Sigmoid colon (tissue), 7 donors: Measurements from ENCODE around the gene KIAA0232. TPM values are rescaled to one million over a fixed set of nuclear protein-coding genes. Genes with fewer than 3 reads are reported as not detected.

ENCODE experiments used
- DNase-seq: peaks from one replicate; pipeline ENCODE4 v3.0.0-alpha.2; 2019
- H3K27ac ChIP-seq, 4 donors: fragments of 200-600 bp; sonication (generic); one replicate each; pipeline ENCODE4 v1.5.1; 2016 to 2019; ENCODE audit warnings: mild to moderate bottlenecking in 1 of 4
- H3K27me3 ChIP-seq, 3 donors: fragments of 200-600 bp; sonication (generic); one replicate each; pipeline ENCODE4 v1.5.1; 2019; ENCODE audit warnings: mild to moderate bottlenecking in 1 of 3
- H3K36me3 ChIP-seq, 4 donors: fragments of 200-600 bp; sonication (generic); one replicate each; pipeline ENCODE4 v1.5.1; 2016 to 2019
- H3K4me1 ChIP-seq, 4 donors: fragments of 200-600 bp; sonication (generic); one replicate each; pipeline ENCODE4 v1.5.1; 2017 to 2019
- H3K4me3 ChIP-seq, 4 donors: fragments of 200-600 bp; sonication (generic); one replicate each; pipeline ENCODE4 v1.5.1; 2017 to 2019; ENCODE audit warnings: mild to moderate bottlenecking in 2 of 4, moderate library complexity in 1 of 4
- H3K9me3 ChIP-seq, 4 donors: fragments of 200-600 bp in 3 of 4; sonication (generic) in 3 of 4; one replicate each; pipeline versions ENCODE4 v1.5.1 to v1.6.1; 2013 to 2019
- CTCF ChIP-seq, 4 experiments: fragments of 450-650 bp in 3 of 4; fragments of 200-600 bp in 1 of 4; IDR thresholded peaks; one replicate each; pipeline ENCODE4 v1.5.1; 2016 to 2019; ENCODE audit warnings: antibody characterized with exemption in 4 of 4, mild to moderate bottlenecking in 3 of 4, moderate library complexity in 2 of 4
- EP300 ChIP-seq, 4 donors: sonication (generic); formaldehyde crosslinking; IDR thresholded peaks; one replicate each; pipeline ENCODE4 v1.6.1; 2017; ENCODE audit warnings: antibody characterized with exemption in 4 of 4
- POLR2A ChIP-seq, 2 donors: fragments of 450-650 bp; IDR thresholded peaks; one replicate each; pipeline ENCODE4 v1.6.1; 2016; ENCODE audit warnings: antibody characterized with exemption in 2 of 2, mild to moderate bottlenecking in 2 of 2, moderate library complexity in 2 of 2
- POLR2AphosphoS5 ChIP-seq, 4 donors: sonication (generic); formaldehyde crosslinking; IDR thresholded peaks; one replicate each; pipeline ENCODE4 v1.6.1; 2017; ENCODE audit warnings: antibody characterized with exemption in 4 of 4
- WGBS, 2 donors: extraction: QIAGEN DNeasy Blood & Tissue Kit; methylation state at CpG; one replicate each; pipeline ENCODE4 v1.1.7; 2013; 5-methylcytosine and 5-hydroxymethylcytosine counted together
- intact Hi-C: fragments of 100-400 bp; cut with DNase I; formaldehyde crosslinking; loops from one replicate; pipeline ENCODE4 v1.15.1; 2023
- polyA plus RNA-seq, 3 donors: library from polyadenylated mRNA; stranded (reverse); fragments of 200-250 nt; gene quantifications; one replicate each; pipeline ENCODE4 v1.2.3, GENCODE V29; 2013
- total RNA-seq, 4 donors: library from RNA; depleted of rRNA; stranded (reverse); fragments of >200 nt; gene quantifications; one replicate each; pipeline ENCODE4 v1.1.0, GENCODE V29; 2016
- donor health status: healthy with polysubstance abuse.
- donor health status: Bipolar disorder and iron deficiency.
- donor health status: healthy.

The KIAA0232 gene
- total and polyA plus RNA-seq, 7 donors: 7.8 to 67.9 (median 23.8) TPM

GRCh38 chr4:6898763-6899162 lies 116.2 kb downstream of the KIAA0232 start:
- Histone ChIP-seq H3K9me3 (no peaks in the 10 kb centered on the region), H3K4me3 (no peak overlapping the region), H3K27ac (no peak overlapping the region), H3K27me3 (no peaks in the 10 kb centered on the region), H3K36me3 (no peaks in the 10 kb centered on the region), H3K4me1 (no peaks in the 10 kb centered on the region)
- DNase-seq: peak; percentile 4
- intact Hi-C loops: no loop called here
- TF ChIP-seq EP300 (IDR thresholded peaks at IDR 0.05): no peak
- TF ChIP-seq POLR2AphosphoS5 (IDR thresholded peaks at IDR 0.05): no peak
- TF ChIP-seq CTCF (IDR thresholded peaks at IDR 0.05): no peak
- no peak for TF ChIP-seq POLR2A (IDR thresholded peaks at IDR 0.05)
- WGBS, 2 donors: 63 to 71% methylated on average over 3 of the region's 3 CpGs

DNA sequence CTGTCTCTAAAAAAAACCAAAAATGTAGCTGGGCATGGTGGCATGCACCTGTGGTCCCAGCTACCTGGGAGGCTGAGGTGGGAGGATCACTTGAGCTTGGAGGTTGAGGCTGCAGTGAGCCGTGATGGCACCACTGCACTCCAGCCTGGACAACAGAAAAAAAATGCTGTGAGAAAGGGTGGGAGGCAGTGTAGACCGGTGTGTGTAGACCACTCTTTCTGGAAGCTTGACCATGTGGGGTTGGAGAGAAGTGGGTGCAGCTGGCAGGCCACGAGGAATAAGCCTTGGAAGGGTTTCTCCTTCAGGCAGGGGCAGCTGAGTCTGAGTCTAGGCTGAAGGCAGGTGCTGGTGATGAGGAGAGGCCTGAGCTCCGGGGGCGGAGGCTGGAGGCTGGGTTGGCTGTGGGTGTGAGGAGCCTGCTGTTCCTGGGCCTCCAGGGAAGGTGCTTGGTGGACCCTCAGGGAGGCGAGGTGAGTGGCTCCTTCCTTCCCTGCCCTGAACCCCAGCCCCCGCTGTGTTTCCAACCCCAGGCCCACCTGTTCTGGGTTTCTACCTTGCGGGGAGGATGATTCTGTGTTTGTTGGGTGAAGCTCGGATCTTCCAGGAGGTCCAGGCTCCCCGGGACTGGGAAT lies 117.8 kb downstream of the KIAA0232 start:
- 95 to 96% methylated on average over 10 of the region's 10 CpGs for WGBS, 2 donors
- intact Hi-C loops: no loop called here
- DNase-seq: peak; percentile 49
- Histone ChIP-seq H3K36me3 (no peaks in the 10 kb centered on the region), H3K4me1 (no peaks in the 10 kb centered on the region), H3K4me3 (no peak overlapping the region), H3K27ac (no peak overlapping the region), H3K9me3 (no peaks in the 10 kb centered on the region), H3K27me3 (no peaks in the 10 kb centered on the region)
- TF ChIP-seq EP300 (IDR thresholded peaks at IDR 0.05) (no peak), POLR2AphosphoS5 (IDR thresholded peaks at IDR 0.05) (no peak), POLR2A (IDR thresholded peaks at IDR 0.05) (no peak)

DNA sequence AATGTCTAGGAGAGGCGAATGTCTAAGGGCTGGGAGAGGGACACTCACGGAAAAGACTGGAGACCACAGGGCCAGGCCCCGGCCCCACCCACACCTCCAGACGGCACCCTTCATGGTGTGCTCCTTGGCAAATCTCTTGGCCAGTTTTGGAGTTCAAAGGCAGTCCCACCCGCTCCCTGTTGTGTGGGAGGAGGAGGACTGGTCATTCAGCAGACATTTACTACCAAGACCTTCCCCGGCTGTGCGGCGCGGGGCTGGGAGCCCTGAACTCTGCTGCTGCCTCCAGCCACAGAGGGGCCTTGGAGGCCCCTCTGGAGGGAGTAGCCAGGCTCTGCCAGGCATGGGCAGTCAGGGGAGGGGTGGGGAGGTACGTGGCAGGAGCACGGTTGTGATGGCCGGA lies 118.4 kb downstream of the KIAA0232 start:
- WGBS, 2 donors: 92% methylated on average over 12 of the region's 12 CpGs
- TF ChIP-seq CTCF (IDR thresholded peaks at IDR 0.05) (no peak), EP300 (IDR thresholded peaks at IDR 0.05) (no peak), POLR2AphosphoS5 (IDR thresholded peaks at IDR 0.05) (no peak), POLR2A (IDR thresholded peaks at IDR 0.05) (no peak)

GRCh38 chr4:6901669-6902317 lies 119.3 kb downstream of the KIAA0232 start:
- 83 to 89% methylated on average over 24 of the region's 24 CpGs for WGBS, 2 donors
- Histone ChIP-seq H3K9me3 (no peaks in the 10 kb centered on the region), H3K4me3 (no peak overlapping the region), H3K27ac (no peak overlapping the region), H3K27me3 (no peaks in the 10 kb centered on the region), H3K36me3 (no peaks in the 10 kb centered on the region), H3K4me1 (no peaks in the 10 kb centered on the region)
- peak; percentile 55 for DNase-seq
- TF ChIP-seq POLR2A (IDR thresholded peaks at IDR 0.05) (no peak), EP300 (IDR thresholded peaks at IDR 0.05) (no peak), POLR2AphosphoS5 (IDR thresholded peaks at IDR 0.05) (no peak), CTCF (IDR thresholded peaks at IDR 0.05) (no peak)
- intact Hi-C loops: no loop called here

More for the DNA sequence above, 118.4 kb downstream of the KIAA0232 start:
- H3K4me1 ChIP-seq: no peaks in the 10 kb centered on the region
- intact Hi-C loops: no loop called here
- no peak overlapping the region for H3K4me3 ChIP-seq
- no peaks in the 10 kb centered on the region for H3K27me3 ChIP-seq
- no peaks in the 10 kb centered on the region for H3K36me3 ChIP-seq
- DNase-seq: peak; percentile 53
- no peaks in the 10 kb centered on the region for H3K9me3 ChIP-seq
- H3K27ac ChIP-seq: no peak overlapping the region

GRCh38 chr4:6902318-6903042 lies 120.0 kb downstream of the KIAA0232 start:
- H3K4me3 ChIP-seq: no peak overlapping the region
- DNase-seq: peak; percentile 53
- no peaks in the 10 kb centered on the region for H3K36me3 ChIP-seq
- no peak overlapping the region for H3K27ac ChIP-seq
- intact Hi-C loops: no loop called here
- H3K27me3 ChIP-seq: no peaks in the 10 kb centered on the region
- no peak for TF ChIP-seq EP300 (IDR thresholded peaks at IDR 0.05)
- no peak for TF ChIP-seq POLR2A (IDR thresholded peaks at IDR 0.05)
- TF ChIP-seq CTCF (IDR thresholded peaks at IDR 0.05): no peak
- no peak for TF ChIP-seq POLR2AphosphoS5 (IDR thresholded peaks at IDR 0.05)
- WGBS, 2 donors: 82 to 89% methylated on average over 27 of the region's 27 CpGs
- H3K4me1 ChIP-seq: peaks cover 0 to 2% (median under 1%) of the 10 kb centered on the region in 4 donors
- no peaks in the 10 kb centered on the region for H3K9me3 ChIP-seq
